ENCODE results near the gene TMEM186.
"Not testable (repeated sequence)": the region's sequence is repeated elsewhere in the genome, so short reads cannot be mapped to it uniquely, and the experiment has no call there.

- not testable (repeated sequence) for TF ChIP-seq POLR2A (IDR thresholded peaks at IDR 0.05; ENCODE audit: low read length); GATA1 (IDR thresholded peaks at IDR 0.05; ENCODE audit: low read depth, low read length)
Measured at GRCh38 chr16:8836797-8837196, 39.4 kb upstream of the TMEM186 start.

All from erythroblast (primary cell).